Stimulated activated CD8-positive, alpha-beta memory T cell treated with anti-CD3 and anti-CD28 coated beads, Interleukin-7, amount 100 ng/mL, for 1 hour (primary cell): ENCODE data around the gene FBXW8.

Source experiments
- DNase-seq, 2 donors: peaks; one replicate each; pipeline ENCODE4 v3.0.0-alpha.2; 2020; ENCODE audit warnings: low read depth in 2 of 2

Gene FBXW8

GRCh38 chr12:116990971-116991966 lies 80.5 kb downstream of the FBXW8 start:
- DNase-seq: no peak

- no peak for DNase-seq
Measured at GRCh38 chr12:116996093-116996492, 85.3 kb downstream of the FBXW8 start.

- DNase-seq: no peak
Measured at GRCh38 chr12:116996621-116997020, 85.9 kb downstream of the FBXW8 start.

GRCh38 chr12:116999066-116999465 lies 88.3 kb downstream of the FBXW8 start:
- no peak for DNase-seq

- no peak for DNase-seq
Measured at GRCh38 chr12:117000316-117000715, 89.6 kb downstream of the FBXW8 start.

GRCh38 chr12:117002051-117002817 lies 91.5 kb downstream of the FBXW8 start:
- no peak for DNase-seq

- no peak for DNase-seq
Measured at GRCh38 chr12:117003883-117004404, 93.2 kb downstream of the FBXW8 start.

- no peak for DNase-seq
Measured at GRCh38 chr12:117005417-117006046, 94.8 kb downstream of the FBXW8 start.

- DNase-seq: no peak
Measured at GRCh38 chr12:117006333-117006732, 95.6 kb downstream of the FBXW8 start.

GRCh38 chr12:117007577-117007976 lies 96.8 kb downstream of the FBXW8 start:
- DNase-seq: no peak

GRCh38 chr12:117009759-117010158 lies 99.0 kb downstream of the FBXW8 start:
- DNase-seq: no peak

- no peak for DNase-seq
Measured at GRCh38 chr12:117010693-117011451, 100.1 kb downstream of the FBXW8 start.

- DNase-seq: no peak
Measured at GRCh38 chr12:117011988-117012805, 101.4 kb downstream of the FBXW8 start.

- no peak for DNase-seq
Measured at GRCh38 chr12:117013726-117014125, 103.0 kb downstream of the FBXW8 start.

GRCh38 chr12:117014342-117014887 lies 103.7 kb downstream of the FBXW8 start:
- no peak for DNase-seq

- no peak for DNase-seq
Measured at GRCh38 chr12:117015811-117016210, 105.1 kb downstream of the FBXW8 start.

- no peak for DNase-seq
Measured at GRCh38 chr12:117017807-117018206, 107.1 kb downstream of the FBXW8 start.

GRCh38 chr12:117018276-117018675 lies 107.5 kb downstream of the FBXW8 start:
- DNase-seq: no peak

- DNase-seq: no peak
Measured at GRCh38 chr12:117018685-117019084, 107.9 kb downstream of the FBXW8 start.

- no peak for DNase-seq
Measured at GRCh38 chr12:117019866-117020265, 109.1 kb downstream of the FBXW8 start.
